ENCODE data around the gene PMEPA1. TPM values are rescaled to one million over a fixed set of nuclear protein-coding genes. Genes with fewer than 3 reads are reported as not detected.

Gene PMEPA1
- total RNA-seq, 4 donors from 2014 or later = 7.5 to 31.3 (median 13.9) TPM

GRCh38 chr20:57656821-57657534 is 52.8 kb downstream of the PMEPA1 start:
- no peak for TF ChIP-seq CTCF (IDR thresholded peaks at IDR 0.05; ENCODE audit: low read depth)

DNA sequence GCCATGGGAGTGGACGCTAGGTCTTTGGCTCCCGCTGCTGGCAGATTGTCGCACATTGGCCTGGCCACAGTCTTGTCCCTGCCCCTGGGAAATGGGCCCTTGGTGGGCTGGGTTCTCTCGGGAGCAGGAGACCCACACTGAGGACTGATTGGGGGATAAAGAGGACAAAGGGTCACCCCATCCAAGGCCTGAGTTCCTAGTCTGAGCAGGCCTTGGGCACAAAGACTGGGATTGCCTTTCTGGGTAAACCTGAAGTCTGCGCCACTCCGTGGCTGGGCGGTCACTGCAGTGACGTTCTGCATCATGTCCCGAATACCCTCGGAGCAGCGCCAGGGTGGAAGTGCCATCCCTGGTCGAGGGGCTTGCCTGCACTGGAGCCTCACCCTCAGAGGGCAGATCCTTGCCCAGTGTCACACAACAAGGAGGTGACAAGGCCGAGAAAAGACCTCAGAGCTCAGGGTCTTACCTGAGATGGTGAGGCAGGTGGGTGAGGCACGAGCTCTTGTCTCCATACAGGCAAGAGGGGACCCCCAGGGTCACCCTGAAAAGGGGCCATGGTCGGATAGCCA is 53.5 kb downstream of the PMEPA1 start:
- no peak for TF ChIP-seq CTCF (IDR thresholded peaks at IDR 0.05; ENCODE audit: low read depth)

GRCh38 chr20:57655809-57656155 is 54.0 kb downstream of the PMEPA1 start:
- TF ChIP-seq CTCF (IDR thresholded peaks at IDR 0.05; ENCODE audit: low read depth) = no peak

GRCh38 chr20:57654998-57655808 is 54.6 kb downstream of the PMEPA1 start:
- no peak for TF ChIP-seq CTCF (IDR thresholded peaks at IDR 0.05; ENCODE audit: low read depth)

DNA sequence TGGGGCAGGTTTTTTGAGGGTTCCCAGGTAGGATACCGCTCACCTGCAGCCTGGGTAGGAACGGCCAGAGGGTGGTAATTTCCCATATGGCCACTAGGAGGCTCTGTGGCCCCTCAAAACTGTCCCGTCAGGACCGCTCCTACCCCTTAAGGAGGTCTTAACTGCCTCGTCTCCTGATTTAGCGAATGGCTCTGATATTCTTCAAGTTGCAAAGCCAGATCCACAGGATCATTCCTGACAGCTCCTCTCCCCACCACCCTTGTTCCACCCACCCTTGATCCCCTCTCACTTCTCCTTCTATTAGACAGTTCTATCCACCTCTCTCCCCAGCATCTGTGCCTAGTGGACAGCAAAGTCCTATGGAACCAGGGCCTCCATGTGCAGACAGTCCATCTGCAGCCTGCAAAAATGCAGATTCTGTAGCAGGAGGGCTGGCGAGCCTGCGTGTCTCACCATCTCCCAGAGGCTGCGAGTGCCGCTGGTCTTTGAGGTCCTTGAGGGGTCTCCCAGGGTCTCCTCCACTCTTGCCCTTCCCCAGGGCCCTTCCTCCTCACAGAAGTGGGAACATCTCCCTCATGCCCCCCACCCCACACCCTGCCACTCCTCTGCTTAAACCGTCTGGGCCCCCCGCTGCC is 55.3 kb downstream of the PMEPA1 start:
- TF ChIP-seq CTCF (IDR thresholded peaks at IDR 0.05; ENCODE audit: low read depth) = no peak

GRCh38 chr20:57653910-57654309 is 55.9 kb downstream of the PMEPA1 start:
- no peak for TF ChIP-seq CTCF (IDR thresholded peaks at IDR 0.05; ENCODE audit: low read depth)

GRCh38 chr20:57653546-57653900 is 56.3 kb downstream of the PMEPA1 start:
- TF ChIP-seq CTCF (IDR thresholded peaks at IDR 0.05; ENCODE audit: low read depth) = no peak
